HG03432 (cell line): Measurements from ENCODE around the gene TEDC2.
A peak's percentile ranks its signal among the peaks of the same experiment; 100 is the strongest.

ENCODE experiments used
- ATAC-seq: cut with Tn5 transposase; IDR thresholded peaks from one replicate; pipeline ENCODE4 v1.9.1; 2021; ENCODE audit warnings: mild to moderate bottlenecking, moderate library complexity; ENCODE audit not compliant: unreplicated experiment

The TEDC2 gene

GRCh38 chr16:2511128-2511800 is 51.4 kb downstream of the TEDC2 start:
- no peak for ATAC-seq

- ATAC-seq: no peak
Measured at GRCh38 chr16:2511996-2512734, 52.3 kb downstream of the TEDC2 start.

- ATAC-seq: no peak
Measured at GRCh38 chr16:2512735-2513404, 53.0 kb downstream of the TEDC2 start.

- ATAC-seq: peak; percentile 69
Measured at GRCh38 chr16:2513405-2514332, 53.8 kb downstream of the TEDC2 start, which contains the start of gene ATP6V0C. Gene ATP6V0C, plus strand, starts transcription at chr16:2513952. Its CDS starts 152 bp downstream, at chr16:2514104.
